HCT116 (cell line): ENCODE measurements around the gene KCNK4.

Experiments
- POLR2A ChIP-seq: IDR thresholded peaks from 2 replicates; pipeline ENCODE4 v1.7.0; 2011; ENCODE audit warnings: borderline replicate concordance; ENCODE audit not compliant: insufficient read depth, insufficient read length; ENCODE audit errors: extremely low read depth
- POLR2AphosphoS5 ChIP-seq: IDR thresholded peaks from 2 replicates; pipeline ENCODE4 v1.6.1; 2011; ENCODE audit warnings: mild to moderate bottlenecking, low read depth, low read length, moderate library complexity
- RAD21 ChIP-seq: IDR thresholded peaks from 2 replicates; pipeline ENCODE4 v1.6.1; 2012; ENCODE audit warnings: low read depth, mild to moderate bottlenecking
- SIN3A ChIP-seq: IDR thresholded peaks from 2 replicates; pipeline ENCODE4 v1.6.1; 2012; ENCODE audit warnings: low read depth
- YY1 ChIP-seq: IDR thresholded peaks from 2 replicates; pipeline ENCODE4 v1.6.1; 2011; ENCODE audit warnings: low read length, low read depth, moderate library complexity, mild to moderate bottlenecking; ENCODE audit not compliant: insufficient replicate concordance; ENCODE audit errors: extremely low read depth
- TF ChIP-seq, protein P1 (sequence below), 3 experiments: fragments of 200-600 bp in 1 of 3; sonication (generic) in 1 of 3; IDR thresholded peaks in 2 of 3; conservative IDR thresholded peaks in 1 of 3; 2 replicates each; pipeline ENCODE4 v1.5.1; 2012 to 2017; ENCODE audit warnings: low read depth in 2 of 3, low read length in 2 of 3, antibody characterized with exemption in 1 of 3, borderline replicate concordance in 1 of 3, control low read depth in 1 of 3, mild to moderate bottlenecking in 1 of 3, mixed read lengths in 1 of 3, mixed run types in 1 of 3, moderate library complexity in 1 of 3; ENCODE audit not compliant: insufficient read depth in 1 of 3

DNA sequence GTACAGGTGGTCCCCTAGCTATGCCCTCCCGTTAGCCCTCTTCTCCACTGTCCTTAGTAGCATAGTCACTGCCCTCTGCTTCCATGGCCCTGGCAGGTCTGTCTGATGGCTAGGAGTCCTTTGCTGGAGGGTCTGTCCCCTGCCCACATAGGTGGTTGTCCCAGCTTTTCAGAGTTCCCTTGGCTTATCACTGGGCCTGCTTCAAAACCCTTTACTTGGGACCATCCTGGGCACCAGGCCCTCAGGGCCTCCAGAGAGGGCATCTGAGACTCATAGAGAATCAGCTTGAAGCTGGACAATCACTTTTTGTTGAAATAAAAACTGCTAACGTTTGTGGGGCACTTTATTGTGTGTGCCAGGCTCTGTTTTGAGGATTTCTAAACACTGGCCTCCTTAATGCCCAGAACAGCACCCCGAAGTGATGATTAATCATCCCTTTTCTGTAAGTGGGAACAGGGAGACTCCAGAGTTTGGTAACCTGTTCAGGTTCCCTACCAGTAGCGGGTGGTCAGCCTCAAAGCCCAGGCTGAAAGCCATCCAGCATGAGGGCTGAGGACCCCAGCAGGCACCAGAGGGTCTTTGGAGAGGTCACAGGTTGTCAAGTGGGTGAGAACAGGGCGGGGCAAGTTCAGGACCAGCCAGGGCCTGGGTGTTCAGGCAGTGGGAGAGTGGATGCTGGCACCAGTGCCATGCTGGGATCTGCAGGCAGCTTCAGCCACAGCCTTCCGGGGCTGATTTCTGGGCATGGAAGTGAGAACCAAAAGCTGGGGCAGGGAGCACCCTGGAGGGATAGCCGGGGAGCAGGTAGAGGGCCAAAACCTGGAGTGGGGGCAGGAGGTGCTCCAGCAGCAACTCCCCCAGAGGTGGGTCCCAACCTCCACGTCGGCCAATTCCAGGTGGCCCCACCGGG, 495 bp upstream of the KCNK4 start:
- no peak for TF ChIP-seq POLR2AphosphoS5
- no peak for TF ChIP-seq POLR2A
- TF ChIP-seq, protein P1, sequence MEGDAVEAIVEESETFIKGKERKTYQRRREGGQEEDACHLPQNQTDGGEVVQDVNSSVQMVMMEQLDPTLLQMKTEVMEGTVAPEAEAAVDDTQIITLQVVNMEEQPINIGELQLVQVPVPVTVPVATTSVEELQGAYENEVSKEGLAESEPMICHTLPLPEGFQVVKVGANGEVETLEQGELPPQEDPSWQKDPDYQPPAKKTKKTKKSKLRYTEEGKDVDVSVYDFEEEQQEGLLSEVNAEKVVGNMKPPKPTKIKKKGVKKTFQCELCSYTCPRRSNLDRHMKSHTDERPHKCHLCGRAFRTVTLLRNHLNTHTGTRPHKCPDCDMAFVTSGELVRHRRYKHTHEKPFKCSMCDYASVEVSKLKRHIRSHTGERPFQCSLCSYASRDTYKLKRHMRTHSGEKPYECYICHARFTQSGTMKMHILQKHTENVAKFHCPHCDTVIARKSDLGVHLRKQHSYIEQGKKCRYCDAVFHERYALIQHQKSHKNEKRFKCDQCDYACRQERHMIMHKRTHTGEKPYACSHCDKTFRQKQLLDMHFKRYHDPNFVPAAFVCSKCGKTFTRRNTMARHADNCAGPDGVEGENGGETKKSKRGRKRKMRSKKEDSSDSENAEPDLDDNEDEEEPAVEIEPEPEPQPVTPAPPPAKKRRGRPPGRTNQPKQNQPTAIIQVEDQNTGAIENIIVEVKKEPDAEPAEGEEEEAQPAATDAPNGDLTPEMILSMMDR (IDR thresholded peaks at IDR 0.05 in 2 of 3, conservative IDR thresholded peaks at IDR 0.05 in 1 of 3; ENCODE audit: borderline replicate concordance in 1 of 3, insufficient read depth in 1 of 3, low read depth in 2 of 3, low read length in 2 of 3): no peak
- TF ChIP-seq SIN3A: no peak
- TF ChIP-seq RAD21: no peak
- TF ChIP-seq YY1: no peak
